Stimulated activated memory B cell treated with anti-CD40 and anti-IgM and Interleukin-4, amounts not matched to agents 10 μg/mL and 1 μg/mL and 100 μg/mL, for 72 hours (primary cell): ENCODE results near the gene KRTAP12-3.
"Not testable (repeated sequence)": the region's sequence is repeated elsewhere in the genome, so short reads cannot be mapped to it uniquely, and the experiment has no call there.

Source experiments
- ATAC-seq: fragments of 150-1000 bp; cut with Tn5 transposase; 2 replicates; pipeline ENCODE4 v1.10.0; 2021
- H3K27ac Mint-ChIP-seq: one replicate; pipeline ENCODE4 v1.8.0; 2022; ENCODE audit warnings: mild to moderate bottlenecking, mixed read lengths
- H3K27me3 Mint-ChIP-seq: one replicate; pipeline ENCODE4 v1.8.0; 2022; ENCODE audit warnings: mixed read lengths
- H3K36me3 Mint-ChIP-seq: one replicate; pipeline ENCODE4 v1.8.0; 2022; ENCODE audit warnings: mixed read lengths
- H3K4me1 Mint-ChIP-seq: one replicate; pipeline ENCODE4 v1.8.0; 2022; ENCODE audit warnings: mixed read lengths
- H3K4me3 Mint-ChIP-seq: one replicate; pipeline ENCODE4 v1.8.0; 2022; ENCODE audit warnings: mild to moderate bottlenecking, moderate library complexity, mixed read lengths
- H3K9me3 Mint-ChIP-seq: one replicate; pipeline ENCODE4 v1.8.0; 2022; ENCODE audit warnings: mixed read lengths

KRTAP12-3 gene

DNA sequence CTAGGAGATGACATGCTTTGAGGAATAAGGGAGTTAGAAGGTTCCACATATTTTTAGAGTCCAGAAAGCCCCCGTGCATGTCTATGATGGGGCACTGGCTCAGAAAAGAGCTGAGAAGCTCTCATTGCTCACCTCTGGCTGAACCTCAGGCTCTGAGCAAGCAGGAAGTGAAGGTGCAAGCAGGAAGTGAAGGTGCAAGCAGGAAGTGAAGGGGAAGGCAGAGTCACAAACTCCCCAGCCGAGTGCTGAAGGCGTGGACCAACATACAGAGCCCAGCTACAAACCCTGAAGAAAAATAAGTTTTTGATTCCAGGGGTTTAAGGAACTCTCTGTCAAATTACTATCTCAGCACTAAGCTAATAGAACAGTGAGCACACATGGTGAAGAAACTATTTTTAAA, 38.8 kb upstream of the KRTAP12-3 start:
- no peak overlapping the region for H3K4me3 Mint-ChIP-seq
- ATAC-seq: no peak
- peaks cover 29% of the 10 kb centered on the region for H3K27me3 Mint-ChIP-seq
- peak overlapping the region; percentile 69 for H3K27ac Mint-ChIP-seq
- peaks cover 31% of the 10 kb centered on the region for H3K9me3 Mint-ChIP-seq
- peaks cover 14% of the 10 kb centered on the region for H3K4me1 Mint-ChIP-seq
- H3K36me3 Mint-ChIP-seq: peaks cover 30% of the 10 kb centered on the region

DNA sequence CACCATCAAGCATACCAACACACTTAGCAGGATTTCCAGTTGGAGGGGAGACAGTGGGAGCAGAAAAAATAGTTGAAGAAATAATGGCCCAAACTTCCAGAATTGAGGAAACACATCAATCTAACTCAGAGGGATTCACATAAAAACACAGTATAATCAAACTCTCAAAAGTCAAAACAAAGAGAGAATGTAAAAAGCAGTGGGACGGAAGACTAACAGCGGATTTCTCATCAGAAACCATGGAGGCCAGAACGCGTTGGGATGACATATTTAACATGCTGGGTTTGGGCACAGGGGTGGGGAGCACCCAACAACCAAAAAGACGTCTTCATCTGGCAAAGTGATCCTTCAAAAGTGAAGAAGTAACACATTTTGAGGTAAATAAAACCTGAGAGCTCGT, 37.8 kb upstream of the KRTAP12-3 start:
- H3K9me3 Mint-ChIP-seq: peaks cover 39% of the 10 kb centered on the region

DNA sequence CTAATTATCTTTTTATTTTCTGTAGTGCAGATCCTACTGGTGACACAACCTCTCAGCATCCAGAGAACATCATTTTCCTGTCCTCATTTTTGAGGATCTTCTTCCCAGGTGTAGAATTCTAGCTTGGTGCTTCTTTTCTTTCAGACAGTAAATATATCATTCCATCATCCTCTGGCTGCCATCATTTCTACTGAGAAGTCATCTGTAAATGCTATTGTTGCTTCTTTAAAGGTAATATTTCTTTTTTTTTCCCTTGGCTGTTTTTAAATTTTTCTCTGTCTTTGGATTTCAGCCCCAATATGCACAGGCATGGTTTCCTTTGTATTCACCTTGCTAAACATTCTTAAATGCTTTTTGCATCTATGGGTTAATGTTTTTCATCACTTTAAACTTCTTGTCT, 34.2 kb upstream of the KRTAP12-3 start:
- Mint-ChIP-seq H3K4me3 (no peak overlapping the region), H3K27me3 (peaks cover 36% of the 10 kb centered on the region), H3K27ac (no peak overlapping the region), H3K36me3 (peaks cover 39% of the 10 kb centered on the region), H3K4me1 (peaks cover 9% of the 10 kb centered on the region), H3K9me3 (peaks cover 37% of the 10 kb centered on the region)
- no peak for ATAC-seq

More for the DNA sequence above, 37.8 kb upstream of the KRTAP12-3 start:
- Mint-ChIP-seq H3K27me3 (peaks cover 26% of the 10 kb centered on the region), H3K27ac (no peak overlapping the region), H3K36me3 (peaks cover 39% of the 10 kb centered on the region), H3K4me1 (peaks cover 14% of the 10 kb centered on the region), H3K4me3 (no peak overlapping the region)
- no peak for ATAC-seq

DNA sequence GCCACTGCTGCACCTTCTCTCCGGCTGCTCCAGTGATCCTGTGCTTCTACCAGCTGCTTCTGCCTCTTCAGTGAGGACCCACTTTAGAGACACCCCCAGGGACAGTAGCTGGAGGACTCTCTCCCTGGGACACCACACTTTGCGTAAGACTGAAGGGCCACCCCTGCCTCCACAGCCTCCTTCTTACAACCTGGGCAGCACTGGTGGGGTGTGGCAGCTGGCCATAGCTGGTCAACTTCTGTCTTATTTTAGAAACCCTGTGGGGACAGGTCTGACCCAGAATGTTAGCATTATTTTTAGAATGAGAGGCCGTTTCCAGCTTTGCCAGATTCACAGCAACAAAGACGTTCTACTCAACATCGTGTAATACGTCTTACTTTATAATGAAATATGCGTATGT, 32.0 kb upstream of the KRTAP12-3 start:
- peaks cover 36% of the 10 kb centered on the region for H3K27me3 Mint-ChIP-seq
- peaks cover 33% of the 10 kb centered on the region for H3K9me3 Mint-ChIP-seq
- H3K27ac Mint-ChIP-seq: no peak overlapping the region
- H3K36me3 Mint-ChIP-seq: peaks cover 22% of the 10 kb centered on the region
- no peak for ATAC-seq
- peaks cover 11% of the 10 kb centered on the region for H3K4me1 Mint-ChIP-seq
- no peak overlapping the region for H3K4me3 Mint-ChIP-seq

DNA sequence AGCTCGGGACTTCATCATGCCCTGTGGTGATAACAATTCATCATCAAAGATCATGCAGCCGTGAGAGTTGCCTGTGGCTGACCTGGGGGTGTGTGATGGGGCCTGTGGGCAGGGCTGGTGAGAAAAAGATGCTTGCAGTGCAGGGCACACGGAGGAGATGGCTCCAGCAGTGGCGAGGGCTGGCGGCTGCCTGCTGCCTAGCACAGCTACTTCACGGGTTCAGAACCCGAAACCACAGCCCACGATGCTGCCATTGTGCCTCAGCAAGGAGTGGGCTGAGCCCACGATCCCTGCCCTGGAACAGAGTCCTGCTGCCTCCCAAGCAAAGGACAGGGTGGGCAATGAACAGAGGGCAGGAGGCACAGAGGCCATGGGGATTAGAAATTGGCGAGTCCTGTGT, 31.5 kb upstream of the KRTAP12-3 start:
- H3K27ac Mint-ChIP-seq: no peak overlapping the region
- no peak for ATAC-seq
- peaks cover 36% of the 10 kb centered on the region for H3K9me3 Mint-ChIP-seq
- H3K36me3 Mint-ChIP-seq: peaks cover 25% of the 10 kb centered on the region
- H3K4me3 Mint-ChIP-seq: no peak overlapping the region
- H3K4me1 Mint-ChIP-seq: peaks cover 11% of the 10 kb centered on the region
- H3K27me3 Mint-ChIP-seq: peaks cover 36% of the 10 kb centered on the region

DNA sequence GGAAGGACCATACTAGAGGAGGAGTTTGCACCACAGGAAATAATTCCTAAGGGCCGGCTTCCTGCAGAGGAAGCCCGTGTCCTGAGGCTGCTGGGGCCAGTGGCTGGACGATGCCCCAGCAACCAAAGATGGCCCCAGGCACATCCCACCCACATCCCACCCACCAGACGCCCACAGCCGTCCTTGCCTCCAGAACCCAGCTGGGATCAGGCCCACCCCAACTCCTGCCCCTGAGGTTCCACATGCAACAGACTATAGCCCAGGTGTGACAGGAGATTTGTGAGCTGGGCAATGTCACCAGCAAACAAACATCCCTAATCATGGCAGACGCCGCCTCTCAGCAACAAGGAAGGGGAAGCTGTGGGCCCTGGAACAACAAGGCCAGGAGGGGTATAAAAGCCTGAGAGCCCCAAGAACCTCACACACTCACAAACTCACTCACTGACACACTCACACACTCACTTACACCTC, 31.0 kb upstream of the KRTAP12-3 start, which contains the start of gene KRTAP10-9:
Gene KRTAP10-9 (plus strand): TSS at position 421 of the 471 bp plus-strand sequence. CDS start 79 bp downstream, outside the sequence.
- ATAC-seq: no peak
- Mint-ChIP-seq H3K4me3 (no peak within 1 kb of the TSS), H3K27ac (no peak within 1 kb of the TSS), H3K4me1 (peaks cover 11% of the 10 kb centered on the region), H3K27me3 (peaks cover 36% of the 10 kb centered on the region), H3K9me3 (peaks cover 40% of the 10 kb centered on the region), H3K36me3 (peaks cover 29% of the 10 kb centered on the region)

DNA sequence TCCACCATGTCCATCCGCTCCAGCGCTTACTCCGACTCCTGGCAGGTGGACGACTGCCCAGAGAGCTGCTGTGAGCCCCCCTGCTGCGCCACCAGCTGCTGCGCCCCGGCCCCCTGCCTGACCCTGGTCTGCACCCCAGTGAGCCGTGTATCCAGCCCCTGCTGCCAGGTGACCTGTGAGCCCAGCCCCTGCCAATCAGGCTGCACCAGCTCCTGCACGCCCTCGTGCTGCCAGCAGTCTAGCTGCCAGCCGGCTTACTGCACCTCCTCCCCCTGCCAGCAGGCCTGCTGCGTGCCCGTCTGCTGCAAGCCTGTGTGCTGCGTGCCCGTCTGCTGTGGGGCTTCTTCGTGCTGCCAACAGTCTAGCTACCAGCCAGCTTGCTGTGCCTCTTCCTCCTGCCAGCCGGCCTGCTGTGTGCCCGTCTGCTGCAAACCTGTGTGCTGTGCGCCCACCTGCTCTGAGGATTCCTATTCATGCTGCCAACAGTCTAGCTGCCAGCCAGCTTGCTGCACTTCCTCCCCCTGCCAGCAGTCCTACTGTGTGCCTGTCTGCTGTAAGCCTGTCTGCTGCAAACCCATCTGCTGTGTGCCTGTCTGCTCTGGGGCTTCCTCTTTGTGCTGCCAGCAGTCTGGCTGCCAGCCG, 30.4 kb upstream of the KRTAP12-3 start:
- H3K27ac Mint-ChIP-seq, H3K4me3 Mint-ChIP-seq, ATAC-seq: not testable (repeated sequence)
- peaks cover 41% of the 10 kb centered on the region for H3K9me3 Mint-ChIP-seq
- peaks cover 29% of the 10 kb centered on the region for H3K36me3 Mint-ChIP-seq
- peaks cover 11% of the 10 kb centered on the region for H3K4me1 Mint-ChIP-seq
- peaks cover 36% of the 10 kb centered on the region for H3K27me3 Mint-ChIP-seq

DNA sequence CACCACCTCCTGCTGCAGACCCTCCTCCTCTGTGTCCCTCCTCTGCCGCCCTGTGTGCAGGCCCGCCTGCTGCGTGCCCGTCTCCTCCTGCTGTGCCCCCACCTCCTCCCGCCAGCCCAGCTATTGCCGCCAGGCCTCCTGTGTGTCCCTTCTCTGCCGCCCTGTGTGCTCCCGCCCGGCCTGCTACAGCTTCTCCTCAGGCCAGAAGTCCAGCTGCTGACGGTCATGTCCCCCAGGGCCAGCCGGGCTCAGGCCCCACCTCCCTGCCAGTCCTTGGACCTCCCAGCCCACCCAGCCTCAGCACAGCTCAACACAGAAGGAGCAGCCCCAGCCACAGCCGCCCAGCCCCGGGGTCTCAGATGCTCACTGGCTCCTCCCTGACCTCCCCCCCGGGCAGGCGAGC, 29.9 kb upstream of the KRTAP12-3 start:
- Mint-ChIP-seq H3K36me3 (peaks cover 29% of the 10 kb centered on the region), H3K27me3 (peaks cover 36% of the 10 kb centered on the region), H3K9me3 (peaks cover 41% of the 10 kb centered on the region), H3K4me1 (peaks cover 11% of the 10 kb centered on the region)
- ATAC-seq, H3K27ac Mint-ChIP-seq, H3K4me3 Mint-ChIP-seq: not testable (repeated sequence)

DNA sequence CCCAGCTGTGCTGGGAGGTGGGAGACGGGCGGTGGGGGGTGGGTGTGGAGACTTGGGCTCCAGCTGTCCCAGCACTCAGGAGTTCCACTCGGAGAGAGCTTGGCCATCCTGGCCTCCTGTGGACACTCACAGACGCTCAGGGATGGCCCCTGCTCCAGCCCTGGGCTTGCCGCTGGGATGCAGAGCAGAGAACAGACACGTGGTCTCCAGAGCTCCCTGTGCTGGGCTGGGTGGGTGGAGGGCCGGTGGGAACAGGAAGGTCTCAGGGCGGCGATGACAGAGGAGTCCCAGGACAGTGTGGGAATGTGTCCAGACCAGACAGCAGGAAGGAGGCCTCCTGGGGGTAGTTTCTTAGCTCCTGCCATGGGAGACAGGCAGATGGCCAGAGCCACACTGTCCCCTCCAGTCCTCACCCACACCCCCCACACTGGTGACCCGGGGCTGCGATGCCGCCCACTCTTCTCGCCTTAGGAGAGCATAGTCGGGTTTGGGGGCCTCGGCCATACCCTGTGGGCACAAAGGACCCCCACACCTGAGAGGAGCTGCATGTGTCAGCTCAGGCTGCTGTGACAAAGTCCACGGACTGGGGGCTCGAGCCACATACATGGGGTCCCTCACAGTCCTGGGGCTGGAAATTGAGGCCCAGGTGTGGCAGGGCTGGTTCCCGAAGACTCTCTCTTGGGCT, 28.9 kb upstream of the KRTAP12-3 start:
- ATAC-seq: no peak
- no peak overlapping the region for H3K27ac Mint-ChIP-seq
- H3K36me3 Mint-ChIP-seq: peaks cover 21% of the 10 kb centered on the region
- peaks cover 41% of the 10 kb centered on the region for H3K9me3 Mint-ChIP-seq
- H3K4me1 Mint-ChIP-seq: peaks cover 11% of the 10 kb centered on the region
- H3K27me3 Mint-ChIP-seq: peaks cover 34% of the 10 kb centered on the region
- no peak overlapping the region for H3K4me3 Mint-ChIP-seq

DNA sequence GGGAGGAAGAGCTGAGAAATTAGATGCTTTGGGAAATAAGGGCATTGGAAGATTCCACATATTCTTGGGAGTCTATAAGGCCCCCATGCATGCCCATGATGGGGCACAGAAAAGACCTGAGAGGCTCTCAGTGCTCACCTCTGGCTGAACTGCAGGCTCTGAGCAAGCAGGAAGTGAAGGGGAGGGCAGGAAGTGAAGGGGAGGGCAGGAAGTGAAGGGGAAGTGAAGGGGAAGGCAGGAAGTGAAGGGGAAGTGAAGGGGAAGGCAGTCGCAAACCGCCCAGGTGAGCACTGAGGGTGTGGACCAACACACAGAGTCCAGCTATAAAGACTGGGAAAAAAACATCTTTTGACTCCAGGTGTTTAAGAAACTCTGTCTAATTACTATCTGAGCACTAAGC, 27.3 kb upstream of the KRTAP12-3 start:
- Mint-ChIP-seq H3K27ac (no peak overlapping the region), H3K9me3 (peaks cover 33% of the 10 kb centered on the region), H3K4me1 (peaks cover 11% of the 10 kb centered on the region), H3K4me3 (no peak overlapping the region), H3K27me3 (peaks cover 33% of the 10 kb centered on the region), H3K36me3 (peaks cover 12% of the 10 kb centered on the region)
- no peak for ATAC-seq

DNA sequence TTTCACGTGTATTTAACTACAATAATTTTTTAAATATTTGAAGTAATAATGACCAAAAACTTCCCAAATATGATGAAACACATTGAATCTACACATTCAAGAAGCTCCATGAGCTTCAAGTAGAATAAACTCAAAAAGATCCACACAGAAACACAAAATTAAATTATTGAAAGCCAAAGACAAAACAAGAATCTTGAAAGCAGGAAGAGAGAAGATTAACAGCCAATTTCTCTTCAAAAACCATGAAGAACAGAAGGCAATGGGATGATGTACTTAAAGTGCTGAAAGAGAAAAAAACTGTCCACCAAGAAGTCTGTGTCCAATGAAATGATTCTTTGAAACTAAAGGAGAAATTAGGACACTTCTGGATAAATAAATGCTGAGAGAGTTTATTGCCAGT, 25.7 kb upstream of the KRTAP12-3 start:
- no peak for ATAC-seq
- peaks cover 36% of the 10 kb centered on the region for H3K27me3 Mint-ChIP-seq
- peaks cover 12% of the 10 kb centered on the region for H3K36me3 Mint-ChIP-seq
- H3K4me1 Mint-ChIP-seq: peaks cover 11% of the 10 kb centered on the region
- H3K4me3 Mint-ChIP-seq: no peak overlapping the region
- H3K27ac Mint-ChIP-seq: no peak overlapping the region
- peaks cover 33% of the 10 kb centered on the region for H3K9me3 Mint-ChIP-seq

DNA sequence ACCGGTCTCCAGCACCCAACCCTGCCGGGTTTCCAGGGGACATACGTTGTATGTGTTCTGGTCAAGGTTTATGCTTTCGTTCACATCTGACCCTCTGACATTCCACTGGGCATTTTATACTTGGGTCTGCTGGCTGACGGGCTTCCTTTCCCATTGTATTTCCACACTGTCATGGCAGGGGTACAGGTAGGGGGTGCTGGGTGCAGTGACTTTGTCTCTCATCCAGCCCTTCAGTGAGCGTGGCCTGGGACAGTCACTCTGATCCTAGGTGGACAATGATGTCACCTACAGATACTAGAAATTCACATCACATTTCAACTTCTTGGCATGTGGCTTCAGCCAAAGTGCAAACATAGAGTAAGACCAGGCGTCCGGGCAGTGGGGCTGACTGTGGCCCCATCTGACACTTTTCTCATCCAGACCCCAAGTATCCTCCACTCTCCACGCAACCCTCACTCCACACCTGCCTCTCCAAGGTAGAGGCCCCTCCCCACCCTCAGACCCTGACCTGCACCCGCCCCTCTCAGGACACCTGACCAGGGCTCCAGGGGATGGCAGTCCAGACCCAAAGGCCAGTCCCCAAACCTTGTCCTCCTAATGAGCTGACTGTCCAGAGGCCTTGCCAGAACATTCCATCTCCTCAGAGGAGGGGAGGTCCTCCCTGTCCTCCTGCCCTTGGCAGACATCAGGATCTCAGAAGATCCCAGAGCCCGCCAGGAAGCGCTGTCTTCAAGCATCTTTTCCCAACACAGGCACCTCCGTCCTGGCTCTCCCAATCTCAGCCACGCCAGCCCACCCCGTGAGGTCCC, 21.3 kb upstream of the KRTAP12-3 start:
- no peak overlapping the region for H3K27ac Mint-ChIP-seq
- peaks cover 27% of the 10 kb centered on the region for H3K9me3 Mint-ChIP-seq
- peaks cover 2% of the 10 kb centered on the region for H3K36me3 Mint-ChIP-seq
- H3K27me3 Mint-ChIP-seq: peaks cover 69% of the 10 kb centered on the region
- no peaks in the 10 kb centered on the region for H3K4me1 Mint-ChIP-seq
- no peak overlapping the region for H3K4me3 Mint-ChIP-seq
- no peak for ATAC-seq

DNA sequence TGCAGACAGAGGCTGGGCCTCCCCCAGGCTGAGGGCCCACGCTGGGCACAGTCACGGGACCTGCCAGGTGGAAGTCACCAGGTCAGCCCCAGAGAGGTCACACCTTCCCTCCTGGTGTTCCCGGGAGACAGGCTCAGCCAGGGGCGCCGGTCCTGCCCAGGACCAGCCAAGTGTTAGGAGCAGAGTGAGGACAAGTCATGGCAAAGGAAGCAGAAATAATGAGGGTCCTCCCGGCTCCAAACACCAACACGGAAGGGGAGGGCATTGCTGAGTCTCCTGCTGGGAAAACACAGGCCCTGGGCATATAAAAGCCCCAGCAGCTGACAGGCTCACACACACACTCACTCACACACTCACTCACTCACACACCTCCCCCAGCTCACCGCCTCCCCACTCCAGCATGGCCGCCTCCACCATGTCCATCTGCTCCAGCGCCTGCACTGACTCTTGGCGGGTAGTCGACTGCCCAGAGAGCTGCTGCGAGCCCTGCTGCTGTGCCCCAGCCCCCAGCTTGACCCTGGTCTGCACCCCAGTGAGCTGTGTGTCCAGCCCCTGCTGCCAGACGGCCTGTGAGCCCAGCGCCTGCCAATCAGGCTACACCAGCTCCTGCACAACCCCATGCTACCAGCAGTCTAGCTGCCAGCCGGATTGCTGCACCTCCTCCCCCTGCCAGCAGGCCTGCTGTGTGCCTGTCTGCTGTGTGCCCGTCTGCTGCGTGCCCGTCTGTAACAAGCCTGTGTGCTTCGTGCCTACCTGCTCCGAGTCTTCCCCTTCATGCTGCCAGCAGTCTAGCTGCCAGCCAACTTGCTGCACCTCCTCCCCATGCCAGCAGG, 20.5 kb upstream of the KRTAP12-3 start, which contains the start of gene KRTAP10-10:
Gene KRTAP10-10 (plus strand): TSS at position 339 of the 833 bp plus-strand sequence. CDS start 62 bp downstream, at position 401.
- Mint-ChIP-seq H3K4me1 (no peaks in the 10 kb centered on the region), H3K27me3 (peaks cover 74% of the 10 kb centered on the region), H3K27ac (no peak within 1 kb of the TSS), H3K36me3 (no peaks in the 10 kb centered on the region), H3K4me3 (no peak within 1 kb of the TSS), H3K9me3 (peaks cover 21% of the 10 kb centered on the region)
- no peak for ATAC-seq

DNA sequence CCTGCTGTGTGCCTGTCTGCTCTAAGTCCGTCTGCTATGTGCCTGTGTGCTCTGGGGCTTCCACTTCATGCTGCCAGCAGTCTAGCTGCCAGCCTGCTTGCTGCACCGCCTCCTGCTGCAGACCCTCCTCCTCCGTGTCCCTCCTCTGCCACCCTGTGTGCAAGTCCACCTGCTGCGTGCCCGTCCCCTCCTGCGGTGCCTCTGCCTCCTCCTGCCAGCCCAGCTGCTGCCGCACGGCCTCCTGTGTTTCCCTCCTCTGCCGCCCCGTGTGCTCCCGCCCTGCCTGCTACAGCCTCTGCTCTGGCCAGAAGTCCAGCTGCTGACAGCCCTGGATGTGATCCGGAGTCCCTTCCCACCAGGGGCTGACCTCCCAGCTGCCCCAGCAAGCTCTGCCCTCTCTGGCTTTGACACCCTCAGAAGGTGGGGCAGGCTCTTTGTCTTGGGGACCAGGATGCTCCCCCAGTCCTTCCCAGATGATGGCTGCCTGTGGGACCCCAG, 19.8 kb upstream of the KRTAP12-3 start:
- H3K4me3 Mint-ChIP-seq, H3K4me1 Mint-ChIP-seq, H3K27ac Mint-ChIP-seq, H3K36me3 Mint-ChIP-seq, ATAC-seq: not testable (repeated sequence)
- H3K9me3 Mint-ChIP-seq: peaks cover 17% of the 10 kb centered on the region
- peaks cover 74% of the 10 kb centered on the region for H3K27me3 Mint-ChIP-seq
